K562 (cell line): ENCODE measurements around the gene SDK1. TPM values are rescaled to one million over a fixed set of nuclear protein-coding genes. Genes with fewer than 3 reads are reported as not detected.

Source experiments
- ATAC-seq: fragments of 200-7000 bp; cut with Tn5 transposase; 3 replicates; pipeline ENCODE4 v1.9.1; 2020; ENCODE audit warnings: moderate library complexity
- BruUV-seq: library from RNA; stranded (reverse); fragments of 400-500 nt; replicated peaks from 2 replicates; lab custom pipeline; 2021; lab: Mats Ljungman, UMichigan
- CTCF ChIA-PET: fragments of 300-600 bp; formaldehyde crosslinking; extraction: SDS; loops from one replicate; lab custom pipeline; 2021; ENCODE audit warnings: low intra/inter-chr PET ratio; lab: Yijun Ruan, JAX
- POLR2A ChIA-PET: fragments of 300-600, 350-650 bp; sonication (Branson Sonifier 250); formaldehyde crosslinking; extraction: SDS; loops from one replicate; lab custom pipeline; 2021; ENCODE audit warnings: antibody characterized with exemption, inconsistent platforms; lab: Yijun Ruan, JAX
- DNase-seq, 4 experiments: peaks; one replicate each; pipeline versions ENCODE4 v3.0.0 to v3.0.0-alpha.2; 2011 to 2018; ENCODE audit warnings: low spot score in 3 of 4, mixed read lengths in 3 of 4; ENCODE audit errors: extremely low read depth in 1 of 4
- FAIRE-seq: peaks from 2 replicates; lab custom pipeline; 2011; peaks lifted over from hg19 to GRCh38; lab: Jason Lieb, UNC
- H2AFZ ChIP-seq: 2 replicates; pipeline ENCODE4 v1.6.0; 2011; ENCODE audit warnings: low read depth, low read length, control low read depth, inconsistent platforms
- H3K27ac ChIP-seq: fragments of 200-600 bp; 3 replicates; pipeline ENCODE4 v1.8.0; 2011; ENCODE audit warnings: low read depth, mild to moderate bottlenecking, control low read depth, inconsistent platforms, low read length, moderate library complexity, mixed read lengths; ENCODE audit errors: extremely low read depth
- H3K27me3 ChIP-seq, 2 experiments: fragments of 300-600 bp in 1 of 2; 2 replicates in 1 of 2; 3 replicates in 1 of 2; pipeline versions ENCODE4 v1.6.0 to v1.8.0; 2011; ENCODE audit warnings: inconsistent platforms in 2 of 2, low read length in 2 of 2, mild to moderate bottlenecking in 1 of 2, mixed read lengths in 1 of 2, moderate library complexity in 1 of 2; ENCODE audit not compliant: control insufficient read depth in 2 of 2, insufficient read depth in 2 of 2
- H3K36me3 ChIP-seq: fragments of 300-600 bp; 3 replicates; pipeline ENCODE4 v1.8.0; 2011; ENCODE audit warnings: mild to moderate bottlenecking, low read length, inconsistent platforms; ENCODE audit not compliant: control insufficient read depth, insufficient read depth
- H3K4me1 ChIP-seq, 2 experiments: fragments of 200-600 bp in 1 of 2; replicated peaks in 1 of 2; 2 replicates in 1 of 2; 3 replicates in 1 of 2; pipeline versions ENCODE4 v1.5.1 to v1.8.0; 2011; ENCODE audit warnings: inconsistent platforms in 2 of 2, low read length in 2 of 2, mild to moderate bottlenecking in 1 of 2, mixed read lengths in 1 of 2, moderate library complexity in 1 of 2; ENCODE audit not compliant: control insufficient read depth in 2 of 2, insufficient read depth in 2 of 2
- H3K4me2 ChIP-seq: 2 replicates; pipeline ENCODE4 v1.6.1; 2011; ENCODE audit warnings: low read length, control low read depth, inconsistent platforms, mixed read lengths; ENCODE audit not compliant: insufficient read depth
- H3K4me3 ChIP-seq: fragments of 200-600 bp; sonication (generic), shearing (Covaris generic); 2 replicates; pipeline ENCODE4 v1.5.1; 2016; ENCODE audit warnings: control low read depth, inconsistent platforms
- H3K79me2 ChIP-seq: fragments of 200-600 bp; 3 replicates; pipeline ENCODE4 v1.8.0; 2011; ENCODE audit warnings: low read length, inconsistent platforms; ENCODE audit not compliant: control insufficient read depth, insufficient read depth
- H3K9ac ChIP-seq, 2 experiments: 2 replicates each; pipeline versions ENCODE4 v1.6.0 to v1.6.1; 2011; ENCODE audit warnings: low read depth in 2 of 2, low read length in 2 of 2, control low read depth in 1 of 2, inconsistent platforms in 1 of 2, mild to moderate bottlenecking in 1 of 2, mixed read lengths in 1 of 2; ENCODE audit not compliant: insufficient read depth in 1 of 2
- H3K9me1 ChIP-seq: one replicate; pipeline ENCODE4 v1.6.0; 2011; ENCODE audit warnings: inconsistent platforms, mild to moderate bottlenecking, low read length, moderate library complexity; ENCODE audit not compliant: control insufficient read depth, insufficient read depth
- H3K9me3 ChIP-seq: replicated peaks from 2 replicates; pipeline ENCODE4 v1.5.1; 2011; ENCODE audit warnings: low read depth, low read length, inconsistent platforms; ENCODE audit not compliant: control insufficient read depth, insufficient read depth
- H4K20me1 ChIP-seq: replicated peaks from 2 replicates; pipeline ENCODE4 v1.6.1; 2011; ENCODE audit warnings: low read length, inconsistent platforms, mixed read lengths; ENCODE audit not compliant: control insufficient read depth, insufficient read depth
- CSDE1 ChIP-seq, 2 experiments: fragments of 450-650 bp; IDR thresholded peaks; 2 replicates each; pipeline ENCODE4 v1.6.1; 2016; ENCODE audit warnings: mild to moderate bottlenecking in 1 of 2
- CTCF ChIP-seq, 3 experiments: IDR thresholded peaks in 2 of 3; conservative IDR thresholded peaks in 1 of 3; 2 replicates each; pipeline ENCODE4 v1.5.1; 2011 to 2012; ENCODE audit warnings: low read length in 3 of 3, mild to moderate bottlenecking in 3 of 3, control low read depth in 2 of 3, improper control_type of control experiment in 1 of 3, inconsistent platforms in 1 of 3, low read depth in 1 of 3, mixed read lengths in 1 of 3, moderate library complexity in 1 of 3; ENCODE audit not compliant: insufficient read depth in 2 of 3
- GTF2B ChIP-seq: IDR thresholded peaks from 2 replicates; pipeline ENCODE4 v1.6.1; 2011; ENCODE audit not compliant: insufficient read length; ENCODE audit errors: extremely low read depth
- PPARD ChIP-seq: fragments of 250-450 bp; sonication (Bioruptor Pico); IDR thresholded peaks from 2 replicates; pipeline ENCODE4 v1.8.0; 2022; ENCODE audit warnings: inconsistent platforms, mild to moderate bottlenecking, moderate library complexity
- RBM17 ChIP-seq: fragments of 200-400 bp; formaldehyde crosslinking; IDR thresholded peaks from 2 replicates; pipeline ENCODE4 v1.6.1; 2017; ENCODE audit warnings: low read depth, mild to moderate bottlenecking, low read length, borderline replicate concordance
- SNIP1 ChIP-seq: fragments of 450-650 bp; IDR thresholded peaks from 2 replicates; pipeline ENCODE4 v1.7.1; 2017; ENCODE audit warnings: low read depth, mild to moderate bottlenecking
- TGIF2 ChIP-seq: sonication (generic); formaldehyde crosslinking; IDR thresholded peaks from 2 replicates; pipeline ENCODE4 v1.8.1; 2022; ENCODE audit warnings: mild to moderate bottlenecking, missing genetic modification reagents, moderate library complexity
- THRA ChIP-seq: fragments of 450-650 bp; IDR thresholded peaks from 2 replicates; pipeline ENCODE4 v1.6.1; 2017; ENCODE audit warnings: mild to moderate bottlenecking, moderate library complexity
- TOE1 ChIP-seq, 2 experiments: fragments of 450-650 bp in 1 of 2; sonication (generic) in 1 of 2; formaldehyde crosslinking in 1 of 2; IDR thresholded peaks; 2 replicates each; pipeline versions ENCODE4 v1.7.1 to v1.8.0; 2016 to 2022; ENCODE audit warnings: borderline replicate concordance in 2 of 2, mild to moderate bottlenecking in 2 of 2, antibody characterized with exemption in 1 of 2, inconsistent platforms in 1 of 2, low read depth in 1 of 2, missing genetic modification reagents in 1 of 2, moderate library complexity in 1 of 2
- ZBTB49 ChIP-seq: sonication (generic); formaldehyde crosslinking; IDR thresholded peaks from 2 replicates; pipeline ENCODE4 v1.8.0; 2022; ENCODE audit warnings: missing genetic modification reagents, mild to moderate bottlenecking, borderline replicate concordance
- ZNF280A ChIP-seq: fragments of 450-650 bp; IDR thresholded peaks from 2 replicates; pipeline ENCODE4 v1.6.1; 2018; ENCODE audit warnings: mild to moderate bottlenecking, low read depth; ENCODE audit not compliant: partially characterized antibody
- WGBS: fragments of 100-300 bp; shearing (Covaris generic); methylation state at CpG from one replicate; pipeline ENCODE4 v1.1.6; 2016; ENCODE audit warnings: low coverage, mixed read lengths; ENCODE audit not compliant: insufficient coverage; ENCODE audit errors: missing lambda C conversion rate; 5-methylcytosine and 5-hydroxymethylcytosine counted together
- in situ Hi-C: fragments of 300-500 bp; cut with MboI; formaldehyde crosslinking; loops from 4 replicates; pipeline ENCODE4 v1.15.0; 2018; ENCODE audit warnings: inconsistent platforms, mixed read lengths
- intact Hi-C: fragments of 100-400 bp; cut with micrococcal nuclease; formaldehyde crosslinking; loops from 2 replicates; pipeline ENCODE4 v1.14.2; 2022
- polyA plus RNA-seq, 8 experiments: library from polyadenylated mRNA; depleted of rRNA in 4 of 8; stranded (reverse) in 5 of 8; unstranded in 3 of 8; fragments of >200 nt; fragmentation: Nextera tagmentation in 2 of 8; fragmentation: Illumina TruSeq in 1 of 8; extraction: Ambion mirVana in 2 of 8; extraction: Trizol in 1 of 8; gene quantifications; 2 replicates each; pipeline versions ENCODE4 v1.2.1 to v1.2.3, GENCODE V29; 2011 to 2014; ENCODE audit warnings: inconsistent platforms in 1 of 8, missing spikeins in 1 of 8
- total RNA-seq, 7 experiments: library from RNA; depleted of rRNA in 6 of 7; stranded (reverse); fragments of >200 nt in 6 of 7; fragmentation: Illumina TruSeq in 2 of 7; extraction: Trizol in 2 of 7; gene quantifications; 2 replicates each; pipeline versions ENCODE4 v1.2.1 to v1.2.3, GENCODE V29; 2011 to 2021; ENCODE audit warnings: low replicate concordance in 1 of 7

SDK1 gene
- total and polyA plus RNA-seq, 9 of the 15 experiments (the other 6 are each of a cell fraction or from before 2014, with no cell fraction given): 0.16 TPM; not detected in 8

GRCh38 chr7:4151524-4151923, 850.5 kb downstream of the SDK1 start:
- in situ Hi-C loops (no loop called here), intact Hi-C loops (no loop called here)
- H3K9me3 ChIP-seq: no peaks in the 10 kb centered on the region
- BruUV-seq: no TSS peak
- no peak overlapping the region for H3K27ac ChIP-seq
- H3K36me3 ChIP-seq: no peaks in the 10 kb centered on the region
- H3K4me1 ChIP-seq: no peaks in the 10 kb centered on the region
- WGBS: 1% methylated on average over 10 of the region's 10 CpGs
- FAIRE-seq (no peak), ATAC-seq (no peak), DNase-seq (no peak)
- no peak overlapping the region for H3K4me2 ChIP-seq
- peaks cover 18 to 81% of the 10 kb centered on the region in 2 experiments; a peak in 4 of 5 replicates for H3K27me3 ChIP-seq
- ChIA-PET CTCF (no interaction called here), POLR2A (no interaction called here)
- H2AFZ ChIP-seq: no peak overlapping the region
- no peak overlapping the region for H3K4me3 ChIP-seq
- no peak overlapping the region for H3K9ac ChIP-seq
- no peaks in the 10 kb centered on the region for H3K79me2 ChIP-seq
- peaks cover 3% of the 10 kb centered on the region for H3K9me1 ChIP-seq
- H4K20me1 ChIP-seq: no peaks in the 10 kb centered on the region; the same call in 1 of the 2 replicates
- no peak for TF ChIP-seq GTF2B
- no peak for TF ChIP-seq TOE1 (IDR thresholded peaks at IDR 0.05; ENCODE audit: borderline replicate concordance)
- no peak for TF ChIP-seq TOE1 (CRISPR knock-in tag; IDR thresholded peaks at IDR 0.05; ENCODE audit: borderline replicate concordance, low read depth)
- no peak for TF ChIP-seq CTCF (IDR thresholded peaks at IDR 0.05 in 2 of 3, conservative IDR thresholded peaks at IDR 0.05 in 1 of 3; ENCODE audit: insufficient read depth in 2 of 3, low read depth in 1 of 3, low read length in 3 of 3)
- TF ChIP-seq PPARD (CRISPR knock-in tag): no peak
- TF ChIP-seq ZNF280A: no peak
- no peak for TF ChIP-seq SNIP1
- TF ChIP-seq TGIF2: no peak
- TF ChIP-seq ZBTB49 (CRISPR knock-in tag): no peak
- TF ChIP-seq RBM17: no peak
- no peak for TF ChIP-seq THRA
- no peak for TF ChIP-seq CSDE1 (IDR thresholded peaks at IDR 0.05)
